Measurements from ENCODE around the gene SLC25A45.

The SLC25A45 gene

DNA sequence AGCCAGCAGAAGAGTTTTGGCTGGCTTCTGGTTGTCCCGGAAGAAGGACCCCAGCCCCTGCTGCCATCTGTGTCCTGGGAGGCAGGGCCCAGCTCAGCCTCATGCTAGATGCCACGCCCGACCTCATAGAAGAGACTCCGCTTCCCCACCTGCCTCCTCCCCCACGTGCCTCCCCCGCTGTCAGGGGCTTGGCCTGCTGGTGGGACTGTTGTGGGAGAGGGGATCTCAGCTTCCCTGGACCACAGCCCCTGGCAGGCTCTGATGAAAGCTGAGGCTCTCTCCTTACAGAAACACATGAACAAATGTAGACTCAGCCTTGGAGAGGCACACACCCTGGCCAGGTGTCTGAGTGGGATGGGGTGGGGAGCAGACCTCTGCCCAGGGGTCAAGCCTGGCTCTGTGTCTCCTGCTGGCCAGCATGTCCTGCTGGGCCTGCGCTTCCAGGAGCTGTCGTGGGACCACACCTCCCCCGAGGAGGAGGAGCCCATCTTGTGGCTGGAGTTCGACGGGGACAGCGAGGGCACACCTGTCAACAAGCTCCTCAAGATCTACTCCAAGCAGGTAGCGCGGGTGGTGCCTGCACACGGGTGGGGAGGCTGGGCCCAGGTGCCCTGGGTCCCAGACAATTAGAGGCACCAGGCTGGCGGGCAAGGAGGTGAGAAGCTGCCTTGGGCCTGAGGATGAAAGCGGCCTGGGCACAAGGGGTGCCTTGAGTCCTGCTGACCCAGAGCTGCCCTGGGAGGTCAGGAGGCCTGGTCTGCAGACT lies 18.0 kb upstream of the SLC25A45 start:
- no peak overlapping the region for H3K4me3 ChIP-seq (ENCODE audit: low read length, poor library complexity, severe bottlenecking)
- peaks cover 47% of the 10 kb centered on the region; the same call in 1 of the 2 replicates for H3K36me3 ChIP-seq (ENCODE audit: insufficient read depth, low read length)
- no peak overlapping the region for H2AFZ ChIP-seq (ENCODE audit: low read length)
- no peaks in the 10 kb centered on the region for H3K9me2 ChIP-seq (replicated peaks; ENCODE audit: low read depth, low read length)
- no peaks in the 10 kb centered on the region for H3K4me1 ChIP-seq (ENCODE audit: insufficient read depth, low read length, poor library complexity, severe bottlenecking)
- H3K27me3 ChIP-seq (ENCODE audit: insufficient read depth, low read length, poor library complexity, severe bottlenecking) = no peaks in the 10 kb centered on the region
- H3K9me3 ChIP-seq (ENCODE audit: insufficient read depth, low read depth, low read length) = no peaks in the 10 kb centered on the region
- H3K9ac ChIP-seq (ENCODE audit: low read depth, low read length, poor library complexity, severe bottlenecking) = no peak overlapping the region
- peaks cover 2% of the 10 kb centered on the region for H4K20me1 ChIP-seq (ENCODE audit: insufficient read depth, low read length, poor library complexity, severe bottlenecking)
- H3F3A ChIP-seq (ENCODE audit: low read depth) = no peaks in the 10 kb centered on the region
- TF ChIP-seq EZH2phosphoT487 (IDR thresholded peaks at IDR 0.05; ENCODE audit: borderline replicate concordance) = no peak
- TF ChIP-seq CTCF (conservative IDR thresholded peaks at IDR 0.05; ENCODE audit: low read length) = no peak
- no peaks in the 10 kb centered on the region for H3K79me2 ChIP-seq (ENCODE audit: insufficient read depth, low read length)
- no peak overlapping the region for H3K4me2 ChIP-seq (ENCODE audit: low read depth, low read length, poor library complexity, severe bottlenecking)

- Histone ChIP-seq H3K79me2 (ENCODE audit: insufficient read depth, low read length) (no peaks in the 10 kb centered on the region), H3K9me2 (replicated peaks; ENCODE audit: low read depth, low read length) (no peaks in the 10 kb centered on the region), H3K4me3 (ENCODE audit: low read length, poor library complexity, severe bottlenecking) (no peak overlapping the region), H3K27me3 (ENCODE audit: insufficient read depth, low read length, poor library complexity, severe bottlenecking) (no peaks in the 10 kb centered on the region), H3K9ac (ENCODE audit: low read depth, low read length, poor library complexity, severe bottlenecking) (no peak overlapping the region), H3F3A (ENCODE audit: low read depth) (no peaks in the 10 kb centered on the region), H4K20me1 (ENCODE audit: insufficient read depth, low read length, poor library complexity, severe bottlenecking) (peaks cover 2% of the 10 kb centered on the region), H3K4me1 (ENCODE audit: insufficient read depth, low read length, poor library complexity, severe bottlenecking) (no peaks in the 10 kb centered on the region), H3K4me2 (ENCODE audit: low read depth, low read length, poor library complexity, severe bottlenecking) (no peak overlapping the region), H2AFZ (ENCODE audit: low read length) (no peak overlapping the region), H3K36me3 (ENCODE audit: insufficient read depth, low read length) (peaks cover 42% of the 10 kb centered on the region; the same call in 1 of the 2 replicates), H3K9me3 (ENCODE audit: insufficient read depth, low read depth, low read length) (no peaks in the 10 kb centered on the region)
- TF ChIP-seq EZH2phosphoT487 (IDR thresholded peaks at IDR 0.05; ENCODE audit: borderline replicate concordance) (no peak), CTCF (conservative IDR thresholded peaks at IDR 0.05; ENCODE audit: low read length) (no peak)
Observed at GRCh38 chr11:65399845-65400244, 17.4 kb upstream of the SLC25A45 start.

DNA sequence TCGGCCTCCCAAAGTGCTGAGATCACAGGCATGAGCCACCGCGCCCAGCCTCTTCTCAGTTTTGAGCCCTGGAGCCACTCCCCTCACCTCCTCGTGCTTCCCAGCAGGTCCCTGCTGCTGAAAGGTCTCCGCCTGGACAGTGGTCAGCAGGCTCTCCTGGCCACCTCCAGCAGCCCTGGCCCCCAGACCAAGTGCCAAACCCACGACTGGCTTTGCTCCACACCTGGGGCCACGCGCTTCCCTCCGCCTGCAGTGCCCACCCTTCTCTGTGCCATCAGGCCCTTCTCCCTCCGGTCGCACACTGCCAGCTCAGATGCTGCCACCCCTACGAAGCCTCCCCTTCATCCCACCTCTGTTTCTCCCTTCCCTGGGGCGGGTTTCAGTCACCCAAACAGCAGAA lies 16.8 kb upstream of the SLC25A45 start:
- no peaks in the 10 kb centered on the region for H3K9me2 ChIP-seq (replicated peaks; ENCODE audit: low read depth, low read length)
- H3K9ac ChIP-seq (ENCODE audit: low read depth, low read length, poor library complexity, severe bottlenecking) = no peak overlapping the region
- H2AFZ ChIP-seq (ENCODE audit: low read length) = no peak overlapping the region
- H3K79me2 ChIP-seq (ENCODE audit: insufficient read depth, low read length) = no peaks in the 10 kb centered on the region
- H3K9me3 ChIP-seq (ENCODE audit: insufficient read depth, low read depth, low read length) = no peaks in the 10 kb centered on the region
- H3K4me1 ChIP-seq (ENCODE audit: insufficient read depth, low read length, poor library complexity, severe bottlenecking) = no peaks in the 10 kb centered on the region
- H3F3A ChIP-seq (ENCODE audit: low read depth) = no peaks in the 10 kb centered on the region
- TF ChIP-seq EZH2phosphoT487 (IDR thresholded peaks at IDR 0.05; ENCODE audit: borderline replicate concordance) (no peak), CTCF (conservative IDR thresholded peaks at IDR 0.05; ENCODE audit: low read length) (no peak)
- H4K20me1 ChIP-seq (ENCODE audit: insufficient read depth, low read length, poor library complexity, severe bottlenecking) = peaks cover 2% of the 10 kb centered on the region
- no peaks in the 10 kb centered on the region for H3K27me3 ChIP-seq (ENCODE audit: insufficient read depth, low read length, poor library complexity, severe bottlenecking)
- no peak overlapping the region for H3K4me2 ChIP-seq (ENCODE audit: low read depth, low read length, poor library complexity, severe bottlenecking)
- H3K36me3 ChIP-seq (ENCODE audit: insufficient read depth, low read length) = peaks cover 42% of the 10 kb centered on the region; the same call in 1 of the 2 replicates
- H3K4me3 ChIP-seq (ENCODE audit: low read length, poor library complexity, severe bottlenecking) = no peak overlapping the region
